ENCODE data around the gene MATR3.

- TF ChIP-seq CTCF (IDR thresholded peaks at IDR 0.05; ENCODE audit: insufficient read depth, low read length, poor library complexity, severe bottlenecking) (no peak), EZH2phosphoT487 (conservative IDR thresholded peaks at IDR 0.05; ENCODE audit: low read length) (no peak)
Measured at GRCh38 chr5:139312075-139312474, 18.5 kb downstream of the MATR3 start.
